Activated CD8-positive, alpha-beta memory T cell treated with anti-CD3 and anti-CD28 coated beads for 4 hours (primary cell): ENCODE measurements around the gene SARNP.
A peak's percentile ranks its signal among the peaks of the same experiment; 100 is the strongest.

Experiments
- DNase-seq, 2 donors: peaks; one replicate each; pipeline ENCODE4 v3.0.0-alpha.2; 2020; ENCODE audit warnings: low read depth in 2 of 2

Gene SARNP

GRCh38 chr12:55742719-55743405 lies 74.7 kb downstream of the SARNP start, which contains the start of gene GDF11:
GDF11 (plus strand) TSS chr12:55743122; CDS start chr12:55743317, 195 bp downstream.
- DNase-seq = peak; percentile 36 to 45

- no peak for DNase-seq
Observed at GRCh38 chr12:55741931-55742680, 75.4 kb downstream of the SARNP start.

- no peak for DNase-seq
Observed at GRCh38 chr12:55739025-55739378, 78.5 kb downstream of the SARNP start.

- DNase-seq = peak in 1 of 2 donors; percentile 52
Observed at GRCh38 chr12:55738123-55739024, 79.2 kb downstream of the SARNP start.

GRCh38 chr12:55737581-55738122 lies 79.9 kb downstream of the SARNP start:
- DNase-seq = no peak

- no peak for DNase-seq
Observed at GRCh38 chr12:55736780-55737580, 80.5 kb downstream of the SARNP start.

GRCh38 chr12:55736076-55736475 lies 81.4 kb downstream of the SARNP start:
- no peak for DNase-seq

GRCh38 chr12:55734595-55734994 lies 82.9 kb downstream of the SARNP start:
- no peak for DNase-seq

- DNase-seq = no peak
Observed at GRCh38 chr12:55733858-55734257, 83.7 kb downstream of the SARNP start.

GRCh38 chr12:55733021-55733555 lies 84.4 kb downstream of the SARNP start:
- no peak for DNase-seq

GRCh38 chr12:55732288-55732687 lies 85.2 kb downstream of the SARNP start:
- DNase-seq = no peak

GRCh38 chr12:55729819-55730818 lies 87.4 kb downstream of the SARNP start:
- DNase-seq = no peak

- DNase-seq = peak; percentile 63 to 64
Observed at GRCh38 chr12:55728939-55729818, 88.3 kb downstream of the SARNP start, which contains the start of gene CD63. CD63 (minus strand) TSS chr12:55729009; CDS start chr12:55728341, 668 bp downstream.

- no peak for DNase-seq
Observed at GRCh38 chr12:55728186-55728938, 89.2 kb downstream of the SARNP start.

GRCh38 chr12:55727643-55728185 lies 89.8 kb downstream of the SARNP start:
- DNase-seq = no peak

GRCh38 chr12:55726971-55727370 lies 90.6 kb downstream of the SARNP start:
- no peak for DNase-seq

- no peak for DNase-seq
Observed at GRCh38 chr12:55725556-55725955, 92.0 kb downstream of the SARNP start.
